Keratinocyte (primary cell): ENCODE measurements around the gene ERGIC1. TPM values are rescaled to one million over a fixed set of nuclear protein-coding genes. Genes with fewer than 3 reads are reported as not detected.

Experiments
- DNase-seq: peaks from one replicate; pipeline ENCODE4 v3.0.0-alpha.2; 2011; ENCODE audit warnings: low read depth, missing footprints, low spot score
- FAIRE-seq: peaks from 2 replicates; lab custom pipeline; 2011; peaks lifted over from hg19 to GRCh38; lab: Jason Lieb, UNC
- H2AFZ ChIP-seq: 2 replicates; pipeline ENCODE4 v1.6.0; 2012; ENCODE audit warnings: low read length, control low read depth, inconsistent platforms; ENCODE audit not compliant: control insufficient read depth
- H3K27ac ChIP-seq: 2 replicates; pipeline ENCODE4 v1.5.1; 2011; ENCODE audit warnings: low read length; ENCODE audit not compliant: control insufficient read depth, insufficient read depth
- H3K27me3 ChIP-seq: 3 replicates; pipeline ENCODE4 v1.6.0; 2011; ENCODE audit warnings: low read length; ENCODE audit not compliant: control insufficient read depth, insufficient read depth; ENCODE audit errors: extremely low read depth
- H3K36me3 ChIP-seq, 2 experiments: 2 replicates in 1 of 2; 3 replicates in 1 of 2; pipeline ENCODE4 v1.5.1; 2011; ENCODE audit warnings: low read length in 2 of 2, mild to moderate bottlenecking in 1 of 2; ENCODE audit not compliant: control insufficient read depth in 2 of 2, insufficient read depth in 2 of 2; ENCODE audit errors: extremely low read depth in 1 of 2
- H3K4me1 ChIP-seq: 3 replicates; pipeline ENCODE4 v1.5.1; 2011; ENCODE audit warnings: low read length; ENCODE audit not compliant: control insufficient read depth, insufficient read depth; ENCODE audit errors: extremely low read depth
- H3K4me2 ChIP-seq: 3 replicates; pipeline ENCODE4 v1.6.0; 2011; ENCODE audit warnings: low read depth, low read length; ENCODE audit not compliant: control insufficient read depth, insufficient read depth; ENCODE audit errors: extremely low read depth
- H3K4me3 ChIP-seq, 3 experiments: fragments of 200-600 bp in 1 of 3; sonication (generic) in 1 of 3; 2 replicates in 2 of 3; 3 replicates in 1 of 3; pipeline ENCODE4 v1.5.1; 2011 to 2016; ENCODE audit warnings: low read length in 3 of 3, mild to moderate bottlenecking in 3 of 3, control low read depth in 2 of 3, inconsistent platforms in 1 of 3, low read depth in 1 of 3, mixed read lengths in 1 of 3, mixed run types in 1 of 3, moderate library complexity in 1 of 3; ENCODE audit not compliant: control insufficient read depth in 2 of 3, insufficient read depth in 2 of 3; ENCODE audit errors: extremely low read depth in 1 of 3
- H3K79me2 ChIP-seq: 2 replicates; pipeline ENCODE4 v1.6.0; 2012; ENCODE audit warnings: low read length; ENCODE audit not compliant: control insufficient read depth, insufficient read depth
- H3K9ac ChIP-seq: 3 replicates; pipeline ENCODE4 v1.6.0; 2011; ENCODE audit warnings: low read length; ENCODE audit not compliant: control insufficient read depth, insufficient read depth; ENCODE audit errors: extremely low read depth
- H3K9me1 ChIP-seq: 3 replicates; pipeline ENCODE4 v1.6.0; 2011; ENCODE audit warnings: low read length; ENCODE audit not compliant: control insufficient read depth, insufficient read depth; ENCODE audit errors: extremely low read depth
- H3K9me3 ChIP-seq: 2 replicates; pipeline ENCODE4 v1.5.1; 2012; ENCODE audit warnings: low read depth, low read length; ENCODE audit not compliant: control insufficient read depth
- H4K20me1 ChIP-seq: 3 replicates; pipeline ENCODE4 v1.6.0; 2011; ENCODE audit warnings: low read length; ENCODE audit not compliant: control insufficient read depth, insufficient read depth; ENCODE audit errors: extremely low read depth
- EZH2 ChIP-seq: IDR thresholded peaks from one replicate; pipeline ENCODE4 v1.6.1; 2012; ENCODE audit warnings: inconsistent platforms, mild to moderate bottlenecking, low read length, moderate library complexity
- dilution Hi-C: fragments of 300-500 bp; cut with MboI; formaldehyde crosslinking; loops from one replicate; pipeline ENCODE4 v1.7.0; 2020; ENCODE audit warnings: low sequenced_read_pairs; ENCODE audit not compliant: extremely low pct_ligation_motif_present
- polyA plus RNA-seq, 5 experiments: library from polyadenylated mRNA; depleted of rRNA in 3 of 5; stranded (reverse) in 3 of 5; stranded (forward) in 1 of 5; unstranded in 1 of 5; fragments of >200 nt; gene quantifications; 1 replicate in 1 of 5; 2 replicates in 3 of 5; 3 replicates in 1 of 5; pipeline versions ENCODE4 v1.2.1 to v1.2.3, GENCODE V29; 2011 to 2012; ENCODE audit warnings: missing spikeins in 2 of 5, low read depth in 1 of 5, low replicate concordance in 1 of 5
- TF ChIP-seq, protein P1 (sequence below), 3 experiments: IDR thresholded peaks in 1 of 3; conservative IDR thresholded peaks in 1 of 3; optimal IDR thresholded peaks in 1 of 3; 2 replicates in 2 of 3; 3 replicates in 1 of 3; pipeline versions ENCODE3 to v1.5.1; 2011; ENCODE audit warnings: low read length in 3 of 3, mild to moderate bottlenecking in 3 of 3, moderate library complexity in 2 of 3, control low read depth in 1 of 3, inconsistent platforms in 1 of 3; ENCODE audit not compliant: insufficient read depth in 2 of 3; ENCODE audit errors: extremely low read depth in 1 of 3

The ERGIC1 gene
- polyA plus RNA-seq, 1 donor (not counting 4 experiments of a cell fraction or from before 2014, with no cell fraction given), result 93.4 TPM

DNA sequence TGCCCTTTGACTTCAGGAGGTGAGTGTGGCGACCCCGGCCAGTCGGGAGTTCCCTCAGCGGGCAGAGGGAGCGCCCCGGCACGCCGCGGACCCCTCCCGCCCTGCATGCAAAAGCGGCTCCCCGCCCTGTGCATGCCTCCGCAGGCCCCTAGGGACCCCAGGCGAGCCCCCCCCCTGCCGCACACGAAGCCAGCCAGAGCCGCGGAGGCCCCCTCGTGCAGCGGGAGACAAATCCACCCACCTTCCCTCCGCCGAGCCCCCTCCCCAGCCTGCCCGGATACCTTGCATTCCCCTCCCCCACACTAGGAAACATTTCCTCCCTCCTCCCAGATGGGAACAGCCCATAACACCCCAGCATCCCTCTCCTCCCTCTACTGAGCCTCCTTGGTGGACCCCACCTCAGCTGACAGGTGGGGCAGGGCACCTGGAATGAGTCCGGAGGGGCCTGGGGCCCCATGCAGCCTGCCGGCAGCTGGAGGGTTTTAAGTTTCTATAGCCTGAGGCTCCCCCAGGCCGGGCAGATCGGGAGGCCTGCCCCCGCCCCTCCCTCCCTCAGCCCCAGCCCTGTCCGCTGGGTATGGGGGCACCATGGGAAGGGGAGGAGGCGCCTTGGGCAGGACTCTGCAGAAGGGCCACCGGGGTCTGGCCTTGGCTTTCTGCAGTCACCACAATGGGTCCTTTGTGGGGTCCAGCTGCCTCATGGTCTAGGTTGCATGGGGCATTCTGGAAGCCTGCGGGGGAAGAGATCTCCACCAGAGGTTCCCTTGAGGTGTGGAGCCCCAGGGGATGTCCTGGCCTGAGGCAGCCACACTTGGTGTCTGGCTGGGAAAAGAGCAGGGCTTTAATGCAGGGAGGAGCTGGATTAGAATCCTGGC is 601 bp downstream of the ERGIC1 start:
- Histone ChIP-seq H3K27ac (peak overlapping the region; percentile 77), H3K9me1 (no peaks in the 10 kb centered on the region), H3K9me3 (no peaks in the 10 kb centered on the region), H3K4me3 (peak overlapping the region; percentile 74 to 89 (median 77)), H2AFZ (no peak overlapping the region), H4K20me1 (no peaks in the 10 kb centered on the region), H3K9ac (peak overlapping the region; percentile 84), H3K36me3 (peaks cover 3 to 11% of the 10 kb centered on the region in 2 experiments), H3K4me2 (peak overlapping the region; percentile 71), H3K79me2 (peaks cover 40% of the 10 kb centered on the region), H3K27me3 (no peaks in the 10 kb centered on the region), H3K4me1 (peaks cover 13% of the 10 kb centered on the region)
- no peak for TF ChIP-seq EZH2
- TF ChIP-seq, protein P1, sequence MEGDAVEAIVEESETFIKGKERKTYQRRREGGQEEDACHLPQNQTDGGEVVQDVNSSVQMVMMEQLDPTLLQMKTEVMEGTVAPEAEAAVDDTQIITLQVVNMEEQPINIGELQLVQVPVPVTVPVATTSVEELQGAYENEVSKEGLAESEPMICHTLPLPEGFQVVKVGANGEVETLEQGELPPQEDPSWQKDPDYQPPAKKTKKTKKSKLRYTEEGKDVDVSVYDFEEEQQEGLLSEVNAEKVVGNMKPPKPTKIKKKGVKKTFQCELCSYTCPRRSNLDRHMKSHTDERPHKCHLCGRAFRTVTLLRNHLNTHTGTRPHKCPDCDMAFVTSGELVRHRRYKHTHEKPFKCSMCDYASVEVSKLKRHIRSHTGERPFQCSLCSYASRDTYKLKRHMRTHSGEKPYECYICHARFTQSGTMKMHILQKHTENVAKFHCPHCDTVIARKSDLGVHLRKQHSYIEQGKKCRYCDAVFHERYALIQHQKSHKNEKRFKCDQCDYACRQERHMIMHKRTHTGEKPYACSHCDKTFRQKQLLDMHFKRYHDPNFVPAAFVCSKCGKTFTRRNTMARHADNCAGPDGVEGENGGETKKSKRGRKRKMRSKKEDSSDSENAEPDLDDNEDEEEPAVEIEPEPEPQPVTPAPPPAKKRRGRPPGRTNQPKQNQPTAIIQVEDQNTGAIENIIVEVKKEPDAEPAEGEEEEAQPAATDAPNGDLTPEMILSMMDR (optimal IDR thresholded peaks at IDR 0.05 in 1 of 3, IDR thresholded peaks at IDR 0.05 in 1 of 3, conservative IDR thresholded peaks at IDR 0.05 in 1 of 3; ENCODE audit: extremely low read depth in 1 of 3, insufficient read depth in 2 of 3, low read length in 3 of 3), result no peak
- FAIRE-seq, result no peak
- dilution Hi-C loops, result no loop called here
- DNase-seq, result no peak

DNA sequence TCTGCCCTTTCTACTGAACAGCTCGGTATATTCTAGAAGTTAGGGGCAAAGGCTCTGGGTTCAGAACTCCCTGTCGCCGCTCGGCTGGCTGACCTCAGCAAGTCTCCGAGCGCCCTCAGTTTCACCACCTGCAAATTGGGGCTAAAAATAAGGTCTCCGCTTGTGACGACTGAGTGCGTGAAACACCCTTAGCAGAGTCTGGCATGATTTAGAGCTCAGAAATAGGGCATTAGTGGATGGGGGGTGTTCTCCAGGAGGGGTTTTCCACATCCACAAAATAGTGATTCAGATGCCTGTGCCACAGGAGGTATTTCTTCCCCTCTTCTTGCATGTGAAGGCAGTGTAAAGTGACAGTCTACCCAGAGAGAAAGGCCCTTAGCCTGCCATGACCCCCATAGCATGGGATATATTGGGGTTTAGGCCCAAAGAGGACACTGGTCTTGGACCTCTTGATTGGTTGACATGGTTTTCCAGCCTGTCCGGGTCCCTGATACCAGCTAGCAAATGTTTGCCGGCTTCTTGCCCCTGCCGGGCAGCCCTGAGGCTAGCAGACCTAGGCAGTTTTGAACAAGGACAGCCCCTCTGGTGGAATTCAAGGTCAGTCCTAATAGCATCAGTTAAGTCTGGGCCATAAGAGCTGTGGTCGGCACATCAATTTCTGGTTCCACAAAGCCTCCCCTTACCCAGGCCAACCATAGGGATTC is 1.4 kb downstream of the ERGIC1 start:
- no peaks in the 10 kb centered on the region for H4K20me1 ChIP-seq
- H3K9me3 ChIP-seq, result no peaks in the 10 kb centered on the region
- peaks cover 13% of the 10 kb centered on the region for H3K4me1 ChIP-seq
- no peaks in the 10 kb centered on the region for H3K9me1 ChIP-seq
- no peak for DNase-seq
- H3K79me2 ChIP-seq, result peaks cover 41% of the 10 kb centered on the region
- peak overlapping the region; percentile 74 to 89 (median 77) for H3K4me3 ChIP-seq
- TF ChIP-seq EZH2, result no peak
- TF ChIP-seq, protein P1 (optimal IDR thresholded peaks at IDR 0.05 in 1 of 3, IDR thresholded peaks at IDR 0.05 in 1 of 3, conservative IDR thresholded peaks at IDR 0.05 in 1 of 3; ENCODE audit: extremely low read depth in 1 of 3, insufficient read depth in 2 of 3, low read length in 3 of 3), result no peak
- H3K36me3 ChIP-seq, result peaks cover 3 to 11% of the 10 kb centered on the region in 2 experiments
- H3K4me2 ChIP-seq, result peak overlapping the region; percentile 71
- peak overlapping the region; percentile 84 for H3K9ac ChIP-seq
- dilution Hi-C loops, result no loop called here
- H2AFZ ChIP-seq, result no peak overlapping the region
- H3K27ac ChIP-seq, result peak overlapping the region; percentile 77
- H3K27me3 ChIP-seq, result no peaks in the 10 kb centered on the region
- FAIRE-seq, result no peak
